ENCODE data around the gene RIPK1. TPM values are rescaled to one million over a fixed set of nuclear protein-coding genes. Genes with fewer than 3 reads are reported as not detected.
"Not testable (repeated sequence)": the region's sequence is repeated elsewhere in the genome, so short reads cannot be mapped to it uniquely, and the experiment has no call there.

The RIPK1 gene
- total and polyA plus RNA-seq, 2 donors, result 22.4 to 24.5 TPM

DNA sequence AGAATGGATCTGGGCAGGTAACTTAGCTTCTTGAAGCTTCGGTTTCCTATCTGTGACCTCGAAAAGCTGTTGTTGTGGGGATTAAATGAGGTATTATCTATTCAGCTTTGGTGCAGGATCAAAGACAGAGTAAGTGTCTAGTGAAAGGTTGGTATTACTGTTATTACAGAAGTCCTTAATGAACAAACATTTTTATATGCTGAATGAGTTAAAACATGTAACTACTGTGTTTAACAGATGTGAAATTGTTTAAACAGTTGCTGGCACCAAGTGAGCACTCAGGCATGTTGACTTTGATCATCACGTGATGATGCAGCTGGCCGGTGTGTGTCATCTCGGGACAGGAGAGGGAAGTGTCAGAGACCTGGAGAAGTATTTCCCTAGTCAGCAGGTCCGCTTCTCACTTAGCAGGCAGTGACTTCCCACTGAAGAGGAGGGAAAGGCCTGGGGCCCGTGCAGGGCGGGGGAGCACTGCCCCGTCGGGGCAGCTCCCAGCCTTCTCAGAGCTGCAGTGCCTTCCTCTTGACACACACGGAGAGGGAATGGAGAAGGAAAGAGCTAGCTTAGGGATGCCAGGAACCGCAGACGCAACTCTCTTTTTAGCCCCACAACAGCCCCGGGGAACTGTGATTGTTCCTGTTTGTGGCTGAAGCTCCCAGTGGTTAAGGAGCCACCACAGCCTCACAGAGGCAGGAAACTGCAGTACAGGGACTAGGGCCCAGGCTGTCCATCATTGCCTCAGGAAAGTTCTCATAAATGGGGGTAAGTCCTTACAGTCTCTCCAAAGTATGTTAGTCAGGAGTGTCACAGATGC lies 71.0 kb downstream of the RIPK1 start:
- H3K27ac ChIP-seq (ENCODE audit: low read depth), result no peak overlapping the region
- H3K4me1 ChIP-seq (ENCODE audit: insufficient read depth), result no peaks in the 10 kb centered on the region
- H3K36me3 ChIP-seq (ENCODE audit: insufficient read depth), result no peaks in the 10 kb centered on the region
- 60% methylated on average over 14 of the region's 14 CpGs for WGBS
- no peak overlapping the region for H3K4me3 ChIP-seq (ENCODE audit: low read depth, low read length)
- DNase-seq (ENCODE audit: extremely low spot score), result no peak

DNA sequence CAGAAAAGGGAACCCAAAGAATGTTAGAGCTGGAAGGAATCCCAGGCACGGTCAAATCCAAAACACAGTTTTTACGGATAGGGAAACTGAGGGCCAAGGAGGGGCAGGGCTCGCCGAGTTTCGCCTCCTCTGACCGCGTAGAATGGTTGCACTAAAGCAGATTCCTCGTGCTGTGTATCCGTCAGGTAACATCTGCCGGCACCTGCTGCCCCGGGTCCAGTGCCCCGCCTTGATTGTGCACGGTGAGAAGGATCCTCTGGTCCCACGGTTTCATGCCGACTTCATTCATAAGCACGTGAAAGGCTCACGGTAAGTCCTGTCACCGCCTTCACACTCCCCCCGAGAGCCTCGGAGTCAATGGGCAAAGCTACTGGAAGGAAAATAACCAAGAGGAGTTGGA lies 71.9 kb downstream of the RIPK1 start:
- H3K27ac ChIP-seq (ENCODE audit: low read depth), result no peak overlapping the region
- peaks cover 1% of the 10 kb centered on the region for H3K36me3 ChIP-seq (ENCODE audit: insufficient read depth)
- no peaks in the 10 kb centered on the region for H3K4me1 ChIP-seq (ENCODE audit: insufficient read depth)
- H3K4me3 ChIP-seq (ENCODE audit: low read depth, low read length), result no peak overlapping the region
- no peak for DNase-seq (ENCODE audit: extremely low spot score)
- WGBS, result 92% methylated on average over 20 of the region's 20 CpGs

DNA sequence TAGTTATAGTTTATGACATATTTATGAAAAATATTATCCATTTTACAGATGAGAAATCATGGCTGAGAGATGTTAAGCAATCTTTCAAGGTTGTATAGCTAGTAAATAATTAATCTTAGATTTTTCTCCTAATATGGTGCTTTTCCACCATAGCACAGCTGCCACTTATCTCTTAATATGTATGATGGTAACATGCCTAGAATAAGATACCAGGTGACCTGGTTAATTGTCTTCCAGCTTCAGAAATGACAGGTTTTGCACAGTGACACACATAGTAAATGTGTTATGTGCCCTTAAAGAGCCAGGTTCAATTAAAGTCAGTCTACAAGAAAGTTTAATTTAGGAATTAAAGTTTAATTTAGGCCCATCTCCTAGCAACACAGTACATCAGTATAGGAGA lies 74.2 kb downstream of the RIPK1 start:
- Histone ChIP-seq H3K27ac (ENCODE audit: low read depth) (no peak overlapping the region), H3K36me3 (ENCODE audit: insufficient read depth) (peaks cover 1% of the 10 kb centered on the region), H3K4me3 (ENCODE audit: low read depth, low read length) (no peak overlapping the region), H3K4me1 (ENCODE audit: insufficient read depth) (no peaks in the 10 kb centered on the region)
- DNase-seq (ENCODE audit: extremely low spot score), result no peak

DNA sequence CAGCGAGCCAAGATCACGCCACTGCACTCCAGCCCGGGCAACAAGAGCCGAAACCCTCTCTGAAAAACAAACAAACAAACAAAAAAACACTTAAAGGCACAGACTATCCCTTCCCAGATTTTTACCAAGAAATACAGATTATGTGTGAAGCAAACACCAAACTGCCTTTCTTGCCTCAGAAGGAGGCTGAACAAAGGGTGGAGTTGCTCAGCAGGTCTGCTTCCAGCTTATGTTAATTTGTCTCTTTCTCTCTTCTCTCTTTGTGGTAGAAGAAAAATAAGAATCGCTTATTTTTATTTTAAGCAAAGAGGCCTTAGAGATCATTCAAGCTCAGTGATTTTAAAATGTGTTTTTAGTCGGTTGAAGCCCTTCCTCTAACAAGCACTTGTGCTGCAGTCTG lies 74.9 kb downstream of the RIPK1 start:
- H3K36me3 ChIP-seq (ENCODE audit: insufficient read depth), result peaks cover 1% of the 10 kb centered on the region
- 87% methylated on average over 6 of the region's 6 CpGs for WGBS

DNA sequence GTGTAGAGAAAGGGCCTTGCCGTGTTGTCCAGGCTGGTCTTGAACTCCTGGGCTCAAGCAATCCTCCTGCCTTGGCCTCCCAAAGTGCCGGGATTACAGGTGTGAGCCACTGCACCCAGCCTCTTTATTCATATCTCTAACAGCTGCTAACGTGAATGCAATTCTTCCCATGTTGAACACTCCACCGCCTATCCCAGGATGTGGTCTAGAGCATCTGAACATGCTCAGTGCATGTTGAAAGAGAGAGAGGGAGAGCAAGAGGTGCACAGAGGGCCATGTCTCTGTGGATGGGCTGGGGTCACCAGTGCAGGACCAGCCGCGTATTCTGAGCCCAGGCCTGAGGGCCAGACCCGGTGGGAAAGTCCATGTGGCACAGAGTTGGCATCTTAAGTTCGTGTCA lies 76.3 kb downstream of the RIPK1 start:
- Histone ChIP-seq H3K4me1 (ENCODE audit: insufficient read depth) (no peaks in the 10 kb centered on the region), H3K27ac (ENCODE audit: low read depth) (no peak overlapping the region), H3K4me3 (ENCODE audit: low read depth, low read length) (no peak overlapping the region), H3K36me3 (ENCODE audit: insufficient read depth) (peaks cover 1% of the 10 kb centered on the region)
- 88% methylated on average over 8 of the region's 8 CpGs for WGBS
- DNase-seq (ENCODE audit: extremely low spot score), result no peak

More for the DNA sequence above, 74.9 kb downstream of the RIPK1 start:
- no peaks in the 10 kb centered on the region for H3K4me1 ChIP-seq (ENCODE audit: insufficient read depth)
- no peak overlapping the region for H3K27ac ChIP-seq (ENCODE audit: low read depth)
- no peak overlapping the region for H3K4me3 ChIP-seq (ENCODE audit: low read depth, low read length)
- DNase-seq (ENCODE audit: extremely low spot score), result no peak

DNA sequence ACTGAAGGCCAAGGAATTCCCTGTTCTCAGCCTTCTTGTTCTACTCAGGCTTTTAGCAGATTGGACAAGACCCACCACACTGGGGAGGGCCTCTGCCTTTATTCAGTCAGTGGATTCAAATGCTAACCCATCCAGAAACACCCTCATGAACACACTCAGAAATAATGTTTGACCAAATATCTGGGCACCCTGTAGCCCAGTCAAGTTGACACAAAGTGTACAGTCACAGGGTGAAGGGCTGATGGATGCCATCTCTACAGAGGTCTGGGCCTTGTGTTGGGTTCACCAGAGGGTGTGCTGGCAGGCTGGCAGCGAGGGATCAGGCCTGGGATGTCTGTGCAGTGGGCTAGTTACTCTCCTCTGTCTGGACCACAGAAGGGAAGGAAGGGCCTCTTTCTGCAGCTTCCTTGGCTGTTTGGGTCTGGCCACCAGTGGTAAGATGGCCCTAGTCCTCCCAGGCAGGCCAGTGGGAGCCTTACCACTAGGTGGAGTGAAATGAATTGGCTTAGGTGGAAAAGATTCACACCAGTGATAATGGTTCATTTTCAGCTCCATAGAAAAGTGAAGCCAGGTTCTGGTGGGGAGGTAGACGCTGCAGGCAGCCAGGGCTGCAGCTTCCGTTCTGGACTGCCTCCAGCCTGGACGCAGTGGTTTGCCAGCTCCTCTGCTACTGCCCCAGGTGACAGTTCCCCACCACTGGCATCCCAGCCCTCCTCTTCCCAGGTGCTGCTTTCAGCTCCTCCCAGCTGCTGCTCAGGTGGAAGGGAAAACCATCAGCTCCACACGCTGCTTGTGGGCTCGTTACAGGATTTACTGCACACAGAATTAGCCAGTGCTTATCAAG lies 79.8 kb downstream of the RIPK1 start:
- H3K4me3 ChIP-seq (ENCODE audit: low read depth, low read length), result no peak overlapping the region
- peaks cover 1% of the 10 kb centered on the region for H3K36me3 ChIP-seq (ENCODE audit: insufficient read depth)
- 93% methylated on average over 6 of the region's 6 CpGs for WGBS
- H3K27ac ChIP-seq (ENCODE audit: low read depth), result no peak overlapping the region
- DNase-seq (ENCODE audit: extremely low spot score), result no peak
- H3K4me1 ChIP-seq (ENCODE audit: insufficient read depth), result no peaks in the 10 kb centered on the region

DNA sequence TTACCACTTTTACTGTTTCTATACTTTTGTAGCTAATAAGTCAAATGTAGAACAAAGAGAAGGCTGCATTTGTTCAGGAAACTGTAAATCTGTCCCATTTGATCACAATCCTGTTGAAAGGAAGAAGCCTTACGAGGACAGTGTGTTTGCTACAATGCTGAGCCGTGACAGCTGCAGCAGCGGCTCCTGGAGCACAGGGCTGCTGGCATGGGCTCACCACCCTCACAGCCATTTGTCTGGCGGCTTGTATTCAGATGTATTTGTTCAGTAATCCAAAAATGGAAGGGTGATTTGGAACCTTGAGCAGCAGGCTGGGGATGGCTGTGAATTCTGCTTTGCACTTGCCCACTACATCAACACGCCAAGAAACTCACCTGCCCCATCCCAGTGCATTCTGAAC lies 83.4 kb downstream of the RIPK1 start:
- no peak for DNase-seq (ENCODE audit: extremely low spot score)
- Histone ChIP-seq H3K27ac (ENCODE audit: low read depth) (no peak overlapping the region), H3K4me1 (ENCODE audit: insufficient read depth) (no peaks in the 10 kb centered on the region), H3K4me3 (ENCODE audit: low read depth, low read length) (no peak overlapping the region), H3K36me3 (ENCODE audit: insufficient read depth) (no peaks in the 10 kb centered on the region)
- WGBS, result 59% methylated on average over 5 of the region's 5 CpGs

DNA sequence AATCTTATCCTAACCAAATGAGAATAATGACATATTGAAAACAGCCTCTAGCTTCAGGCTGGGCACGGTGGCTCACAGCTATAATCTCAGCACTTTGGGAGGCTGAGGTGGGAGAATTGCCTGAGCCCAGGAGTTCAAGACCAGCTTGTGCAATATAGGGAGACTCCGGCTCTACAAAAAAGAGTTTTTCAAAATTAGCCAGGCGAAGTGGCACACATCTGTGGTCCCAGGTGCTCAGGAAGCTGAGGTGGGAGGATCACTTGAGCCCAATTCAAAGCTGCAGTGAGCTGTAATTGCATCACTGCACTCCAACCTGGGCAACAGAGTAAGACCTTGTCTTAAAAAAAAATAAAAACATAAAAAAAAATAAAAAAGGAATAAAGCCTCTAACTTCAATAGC lies 84.4 kb downstream of the RIPK1 start:
- H3K4me1 ChIP-seq (ENCODE audit: insufficient read depth), result no peaks in the 10 kb centered on the region
- DNase-seq (ENCODE audit: extremely low spot score), result no peak
- H3K4me3 ChIP-seq (ENCODE audit: low read depth, low read length), result no peak overlapping the region
- no peaks in the 10 kb centered on the region for H3K36me3 ChIP-seq (ENCODE audit: insufficient read depth)
- 90% methylated on average over 3 of the region's 3 CpGs for WGBS
- H3K27ac ChIP-seq (ENCODE audit: low read depth), result no peak overlapping the region

DNA sequence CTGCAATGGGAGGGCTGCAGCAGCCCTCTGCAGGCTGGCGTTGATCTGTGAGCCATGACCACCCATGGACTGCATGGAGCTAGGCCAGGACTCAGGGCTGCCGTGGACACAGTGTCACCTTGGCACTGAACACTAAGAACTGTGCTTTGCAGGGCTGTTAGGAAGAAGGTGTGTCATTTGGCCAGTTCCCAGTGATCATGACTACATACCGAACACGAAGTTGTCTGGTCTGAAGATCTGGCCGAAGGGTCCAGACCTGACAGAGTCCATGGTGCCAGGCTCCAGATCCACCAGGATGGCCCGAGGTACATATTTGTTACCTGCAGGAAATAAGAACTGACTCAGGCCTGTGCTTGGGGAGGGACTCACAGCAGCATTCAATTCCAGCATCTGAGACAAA lies 87.1 kb downstream of the RIPK1 start:
- DNase-seq (ENCODE audit: extremely low spot score); H3K4me3 ChIP-seq (ENCODE audit: low read depth, low read length); H3K27ac ChIP-seq (ENCODE audit: low read depth); H3K4me1 ChIP-seq (ENCODE audit: insufficient read depth); H3K36me3 ChIP-seq (ENCODE audit: insufficient read depth): not testable (repeated sequence)
- 81% methylated on average over 6 of the region's 6 CpGs for WGBS

DNA sequence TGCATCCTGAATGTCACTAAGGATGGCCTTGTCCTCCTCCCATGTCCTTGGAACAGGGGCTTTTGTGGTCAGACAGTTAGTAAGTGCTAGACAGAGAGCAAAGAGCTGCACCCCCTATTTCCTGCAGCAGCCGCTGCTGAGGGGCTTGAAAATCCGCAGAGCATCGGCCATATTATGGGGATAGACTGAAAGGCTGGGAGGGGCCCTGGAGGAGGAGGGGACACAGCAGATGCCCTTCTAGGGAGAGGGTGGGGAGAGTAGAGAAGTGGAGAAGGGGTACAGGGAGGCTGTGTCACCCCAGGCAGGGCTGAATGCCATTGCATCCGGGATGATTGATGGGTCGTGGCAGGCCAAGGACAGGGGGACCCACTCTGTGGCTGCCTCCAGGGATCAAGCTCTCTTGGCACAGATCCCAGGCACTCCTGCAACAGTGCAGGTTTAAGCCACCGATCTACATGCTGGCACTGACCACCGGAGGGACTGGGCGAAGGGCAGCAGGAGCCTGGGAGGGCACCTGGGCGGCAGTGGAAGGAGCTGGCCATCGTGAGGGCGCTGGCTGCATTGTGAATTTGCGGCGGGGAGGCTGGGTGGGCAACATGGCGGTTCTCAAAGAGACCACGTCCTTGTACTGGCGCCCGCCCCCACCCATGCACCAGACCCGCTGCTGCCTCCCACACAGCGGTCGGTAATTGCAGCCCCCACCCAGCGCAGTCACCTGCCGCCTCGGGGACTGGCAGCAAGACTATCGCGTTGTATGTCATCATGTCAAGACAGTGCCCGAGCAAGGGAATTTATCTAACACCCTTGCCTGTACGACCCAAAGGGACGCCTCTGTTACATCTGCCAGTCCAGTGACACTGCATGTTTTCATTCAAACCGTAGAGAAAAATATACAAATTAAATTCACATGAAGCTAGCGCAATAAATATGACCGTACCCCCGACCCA lies 88.2 kb downstream of the RIPK1 start:
- peak overlapping the region; percentile 92 for H3K4me3 ChIP-seq (ENCODE audit: low read depth, low read length)
- H3K27ac ChIP-seq (ENCODE audit: low read depth); H3K4me1 ChIP-seq (ENCODE audit: insufficient read depth); H3K36me3 ChIP-seq (ENCODE audit: insufficient read depth); DNase-seq (ENCODE audit: extremely low spot score): not testable (repeated sequence)
- 4% methylated on average over 28 of the region's 32 CpGs for WGBS

DNA sequence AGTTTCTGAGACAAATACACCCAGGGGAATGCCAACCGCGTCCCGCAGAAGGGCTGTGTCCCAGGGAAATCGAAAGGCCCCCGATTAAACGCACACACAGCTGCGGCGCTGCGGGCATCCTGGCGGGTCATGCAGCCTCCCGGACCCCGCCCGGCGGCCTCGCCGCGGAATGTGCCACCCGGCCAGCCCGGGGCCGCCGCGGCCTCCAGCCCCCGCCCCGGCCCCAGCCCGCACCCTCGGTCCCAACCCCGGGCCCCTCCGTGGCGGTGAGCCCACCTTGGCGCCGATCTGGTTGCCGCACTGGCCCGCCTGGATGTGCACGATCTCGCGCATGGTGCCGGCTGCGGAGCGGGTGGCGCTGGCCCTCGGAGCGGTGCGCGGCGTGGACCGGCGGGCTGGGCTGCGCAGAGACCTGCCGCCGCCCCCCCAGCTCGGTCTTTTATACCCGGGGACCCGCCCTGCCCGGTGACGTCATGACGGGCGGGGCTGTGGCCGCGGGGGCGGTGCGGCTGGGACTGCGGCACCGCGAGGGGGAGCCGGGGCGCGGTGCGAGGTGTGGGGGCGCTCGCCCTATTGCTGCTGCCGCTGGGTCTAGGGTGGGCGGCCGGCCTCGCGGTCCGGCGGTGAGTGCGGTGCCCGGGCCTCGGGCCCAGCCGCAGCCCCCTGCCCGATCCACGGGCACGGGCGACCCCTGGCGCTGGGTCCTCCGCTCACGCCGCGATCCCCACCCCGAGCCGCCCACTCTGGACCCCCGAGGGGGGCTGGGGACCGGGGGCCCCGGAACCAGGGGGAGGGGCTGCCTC lies 89.0 kb downstream of the RIPK1 start, which contains the start of gene TUBB2A:
TUBB2A (minus strand) TSS at position 414 of the 803 bp plus-strand sequence; CDS start at position 333, 81 bp downstream.
- WGBS, result under 1% methylated on average over 94 of the region's 95 CpGs
- no peak for DNase-seq (ENCODE audit: extremely low spot score)
- H3K36me3 ChIP-seq (ENCODE audit: insufficient read depth), result no peaks in the 10 kb centered on the region
- peak within 1 kb of the TSS; percentile 83 for H3K27ac ChIP-seq (ENCODE audit: low read depth)
- peak within 1 kb of the TSS; percentile 92 for H3K4me3 ChIP-seq (ENCODE audit: low read depth, low read length)
- no peaks in the 10 kb centered on the region for H3K4me1 ChIP-seq (ENCODE audit: insufficient read depth)

DNA sequence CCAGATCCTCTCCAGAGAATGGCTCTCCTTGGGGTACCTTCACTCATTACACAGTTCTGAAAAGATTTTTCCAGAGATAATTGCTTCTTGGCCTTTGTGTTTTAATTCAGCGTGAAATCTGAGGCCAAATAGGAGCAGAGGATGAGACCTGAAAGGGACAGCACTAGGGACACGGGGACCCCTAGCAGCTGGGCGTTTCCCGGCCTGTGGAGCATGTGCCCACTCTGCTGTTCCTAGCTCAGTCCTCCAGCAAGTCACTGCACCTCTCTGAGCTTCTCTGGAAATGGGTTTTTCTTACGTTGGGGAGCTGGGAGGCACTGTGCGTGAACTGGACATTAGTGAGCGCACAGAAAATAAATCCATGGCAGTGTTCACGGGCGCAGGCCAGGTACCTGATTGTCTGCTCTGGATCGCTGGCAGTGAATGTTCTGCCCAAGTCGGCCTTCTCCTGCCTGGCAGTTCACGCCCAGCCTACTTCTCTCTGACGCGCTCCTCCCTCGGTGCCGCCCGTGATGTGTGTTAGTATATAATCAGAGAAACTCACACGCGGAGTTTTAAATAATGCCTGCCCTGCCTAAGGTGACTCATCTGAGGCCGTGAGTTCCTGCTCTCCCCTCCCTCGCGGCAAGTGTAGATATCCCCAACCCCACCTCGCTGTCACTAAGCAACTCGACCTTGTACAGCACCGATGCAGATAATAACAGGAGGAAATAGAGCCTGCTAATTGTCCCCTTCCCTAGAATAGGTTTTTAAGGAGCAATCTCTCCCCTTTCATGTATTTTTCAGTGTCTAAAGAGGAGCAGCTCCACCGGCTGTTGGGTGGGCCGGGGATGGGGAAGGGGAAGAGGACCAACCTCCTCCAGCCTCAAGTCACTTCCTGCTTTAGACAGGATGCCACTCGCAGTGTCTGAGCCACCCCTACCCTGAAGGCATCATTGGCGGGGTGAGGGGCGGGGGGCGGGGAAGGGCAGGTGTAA lies 91.8 kb downstream of the RIPK1 start:
- Histone ChIP-seq H3K27ac (ENCODE audit: low read depth) (peak overlapping the region; percentile 53), H3K36me3 (ENCODE audit: insufficient read depth) (no peaks in the 10 kb centered on the region), H3K4me3 (ENCODE audit: low read depth, low read length) (no peak overlapping the region), H3K4me1 (ENCODE audit: insufficient read depth) (no peaks in the 10 kb centered on the region)
- WGBS, result 73% methylated on average over 31 of the region's 31 CpGs
- DNase-seq (ENCODE audit: extremely low spot score), result no peak

Measured in urinary bladder (tissue), 4 donors.